HG03135 (cell line): ENCODE measurements around the gene ZCCHC14.

Source experiments
- ATAC-seq: cut with Tn5 transposase; IDR thresholded peaks from one replicate; pipeline ENCODE4 v1.9.1; 2021; ENCODE audit warnings: mild to moderate bottlenecking, moderate library complexity; ENCODE audit not compliant: unreplicated experiment

The ZCCHC14 gene

GRCh38 chr16:87459833-87460232, 33.0 kb downstream of the ZCCHC14 start:
- no peak for ATAC-seq

- no peak for ATAC-seq
Observed at GRCh38 chr16:87459027-87459426, 33.8 kb downstream of the ZCCHC14 start.

GRCh38 chr16:87458424-87458915, 34.4 kb downstream of the ZCCHC14 start:
- no peak for ATAC-seq

GRCh38 chr16:87457709-87458423, 35.0 kb downstream of the ZCCHC14 start:
- ATAC-seq, result no peak

- ATAC-seq, result no peak
Observed at GRCh38 chr16:87457061-87457611, 35.7 kb downstream of the ZCCHC14 start.

- ATAC-seq, result no peak
Observed at GRCh38 chr16:87454391-87454790, 38.4 kb downstream of the ZCCHC14 start.

GRCh38 chr16:87453326-87453725, 39.5 kb downstream of the ZCCHC14 start:
- ATAC-seq, result no peak

GRCh38 chr16:87451563-87452210, 41.1 kb downstream of the ZCCHC14 start:
- no peak for ATAC-seq

- ATAC-seq, result no peak
Observed at GRCh38 chr16:87448866-87449265, 44.0 kb downstream of the ZCCHC14 start.

- no peak for ATAC-seq
Observed at GRCh38 chr16:87447323-87447722, 45.5 kb downstream of the ZCCHC14 start.

- no peak for ATAC-seq
Observed at GRCh38 chr16:87446479-87446878, 46.3 kb downstream of the ZCCHC14 start.

- no peak for ATAC-seq
Observed at GRCh38 chr16:87445486-87445885, 47.3 kb downstream of the ZCCHC14 start.

GRCh38 chr16:87443964-87444363, 48.9 kb downstream of the ZCCHC14 start:
- no peak for ATAC-seq

- ATAC-seq, result no peak
Observed at GRCh38 chr16:87443016-87443415, 49.8 kb downstream of the ZCCHC14 start.

GRCh38 chr16:87442581-87442966, 50.2 kb downstream of the ZCCHC14 start:
- ATAC-seq, result no peak

GRCh38 chr16:87441886-87442580, 50.8 kb downstream of the ZCCHC14 start:
- ATAC-seq, result no peak

- no peak for ATAC-seq
Observed at GRCh38 chr16:87439926-87440325, 52.9 kb downstream of the ZCCHC14 start.

- no peak for ATAC-seq
Observed at GRCh38 chr16:87438611-87438985, 54.2 kb downstream of the ZCCHC14 start.

- no peak for ATAC-seq
Observed at GRCh38 chr16:87437911-87438610, 54.8 kb downstream of the ZCCHC14 start.

GRCh38 chr16:87437327-87437726, 55.5 kb downstream of the ZCCHC14 start:
- ATAC-seq, result no peak
